ENCODE measurements around the gene TMUB2.

- TF ChIP-seq EZH2phosphoT487 (IDR thresholded peaks at IDR 0.05; ENCODE audit: insufficient read depth, low read depth) (no peak), EZH2 (IDR thresholded peaks at IDR 0.05; ENCODE audit: insufficient read depth, poor library complexity, severe bottlenecking) (no peak)
These were observed 32.4 kb downstream of the TMUB2 start for GRCh38 chr17:44219108-44219615.
